Stimulated activated CD8-positive, alpha-beta memory T cell treated with anti-CD3 and anti-CD28 coated beads, Interleukin-4, amount 100 ng/mL, for 48 hours (primary cell): Measurements from ENCODE around the gene FHL3.

Experiments
- DNase-seq: peaks from one replicate; pipeline ENCODE4 v3.0.0-alpha.2; 2020

FHL3 gene

GRCh38 chr1:38012363-38013226, 7.3 kb upstream of the FHL3 start, which contains the start of gene UTP11:
Gene UTP11, plus strand, starts transcription at chr1:38012734. Its CDS starts 69 bp downstream, at chr1:38012803.
- peak; percentile 88 for DNase-seq

GRCh38 chr1:38009841-38010180, 4.5 kb upstream of the FHL3 start:
- no peak for DNase-seq

- peak; percentile 69 for DNase-seq
These were observed 4.0 kb upstream of the FHL3 start for GRCh38 chr1:38009088-38009840.

GRCh38 chr1:38006008-38006828, 904 bp upstream of the FHL3 start:
- DNase-seq = no peak

GRCh38 chr1:38004284-38005108, 818 bp downstream of the FHL3 start:
- no peak for DNase-seq

- no peak for DNase-seq
These were observed 1.8 kb downstream of the FHL3 start for GRCh38 chr1:38003261-38004250.

- DNase-seq = no peak
These were observed 4.5 kb downstream of the FHL3 start for GRCh38 chr1:38000529-38001455.

- DNase-seq = no peak
These were observed 5.1 kb downstream of the FHL3 start for GRCh38 chr1:38000233-38000528.

- no peak for DNase-seq
These were observed 5.7 kb downstream of the FHL3 start for GRCh38 chr1:37999430-38000232.

GRCh38 chr1:37998913-37999429, 6.3 kb downstream of the FHL3 start:
- no peak for DNase-seq

- no peak for DNase-seq
These were observed 7.1 kb downstream of the FHL3 start for GRCh38 chr1:37998089-37998808.

- no peak for DNase-seq
These were observed 7.8 kb downstream of the FHL3 start for GRCh38 chr1:37997256-37998088.

GRCh38 chr1:37995751-37996345, 9.5 kb downstream of the FHL3 start:
- DNase-seq = no peak

GRCh38 chr1:37994886-37995566, 10.3 kb downstream of the FHL3 start:
- no peak for DNase-seq

- peak; percentile 58 for DNase-seq
These were observed 15.9 kb downstream of the FHL3 start for GRCh38 chr1:37989361-37989930.

- no peak for DNase-seq
These were observed 17.6 kb downstream of the FHL3 start for GRCh38 chr1:37987679-37988078.
